HepG2 (cell line): ENCODE data around the gene MYL11. TPM values are rescaled to one million over a fixed set of nuclear protein-coding genes. Genes with fewer than 3 reads are reported as not detected.

Experiments used
- AGO1 ChIP-seq: fragments of 200-400 bp; formaldehyde crosslinking; IDR thresholded peaks from 2 replicates; pipeline ENCODE4 v1.6.1; 2017; ENCODE audit warnings: mild to moderate bottlenecking, low read depth, low read length, moderate library complexity; ENCODE audit not compliant: poor library complexity, severe bottlenecking
- BCL6 ChIP-seq: IDR thresholded peaks from 2 replicates; pipeline ENCODE4 v1.6.1; 2016; ENCODE audit warnings: missing genetic modification reagents, missing compliant biosample characterization
- FIP1L1 ChIP-seq: fragments of 200-400 bp; formaldehyde crosslinking; IDR thresholded peaks from 2 replicates; pipeline ENCODE4 v1.6.1; 2018; ENCODE audit warnings: low read depth, mild to moderate bottlenecking, low read length, moderate library complexity, borderline replicate concordance; ENCODE audit not compliant: insufficient read depth
- HCFC1 ChIP-seq: fragments of 150-350 bp; IDR thresholded peaks from 2 replicates; pipeline ENCODE4 v1.6.1; 2014; ENCODE audit warnings: low read depth, low read length
- ISX ChIP-seq: sonication (generic); formaldehyde crosslinking; conservative IDR thresholded peaks from 2 replicates; pipeline ENCODE4 v1.5.0; 2020; ENCODE audit warnings: missing genetic modification reagents
- MXI1 ChIP-seq: IDR thresholded peaks from 3 replicates; pipeline ENCODE4 v1.6.1; 2012; ENCODE audit warnings: low read depth, low read length, inconsistent platforms, borderline replicate concordance
- NFATC3 ChIP-seq: sonication (generic); formaldehyde crosslinking; IDR thresholded peaks from 2 replicates; pipeline ENCODE4 v1.5.1; 2020; ENCODE audit warnings: mild to moderate bottlenecking, missing genetic modification reagents
- NFE2 ChIP-seq: sonication (generic); formaldehyde crosslinking; IDR thresholded peaks from 2 replicates; pipeline ENCODE4 v1.4.0; 2020; ENCODE audit warnings: missing genetic modification reagents
- PHB2 ChIP-seq: fragments of 450-650 bp; IDR thresholded peaks from 2 replicates; pipeline ENCODE4 v1.6.1; 2018; ENCODE audit not compliant: partially characterized antibody
- REST ChIP-seq, 2 experiments: IDR thresholded peaks; 2 replicates each; pipeline ENCODE4 v1.6.1; 2011 to 2012; ENCODE audit warnings: low read length in 2 of 2, borderline replicate concordance in 1 of 2, low read depth in 1 of 2, mild to moderate bottlenecking in 1 of 2, moderate library complexity in 1 of 2
- RXRA ChIP-seq: sonication (generic); formaldehyde crosslinking; IDR thresholded peaks from 2 replicates; pipeline ENCODE4 v1.5.1; 2020; ENCODE audit warnings: missing genetic modification reagents
- TERF1 ChIP-seq: sonication (generic); formaldehyde crosslinking; IDR thresholded peaks from 2 replicates; pipeline ENCODE4 v1.8.0; 2022; ENCODE audit warnings: mild to moderate bottlenecking, missing genetic modification reagents, moderate library complexity
- ZBTB1 ChIP-seq: sonication (generic); formaldehyde crosslinking; IDR thresholded peaks from 2 replicates; pipeline ENCODE4 v1.4.0; 2020; ENCODE audit warnings: missing genetic modification reagents, borderline replicate concordance
- ZBTB7A ChIP-seq: sonication (generic); formaldehyde crosslinking; IDR thresholded peaks from 2 replicates; pipeline ENCODE4 v1.8.0; 2022; ENCODE audit warnings: mild to moderate bottlenecking, missing genetic modification reagents
- ZFP91 ChIP-seq: sonication (generic); formaldehyde crosslinking; IDR thresholded peaks from 2 replicates; pipeline ENCODE4 v1.9.0; 2022; ENCODE audit warnings: missing genetic modification reagents, mild to moderate bottlenecking, borderline replicate concordance
- ZHX1 ChIP-seq: sonication (generic); formaldehyde crosslinking; IDR thresholded peaks from 2 replicates; pipeline ENCODE4 v1.8.1; 2022; ENCODE audit warnings: low read depth, mild to moderate bottlenecking, missing genetic modification reagents
- ZNF143 ChIP-seq: sonication (generic); formaldehyde crosslinking; IDR thresholded peaks from 2 replicates; pipeline ENCODE4 v1.4.0; 2020; ENCODE audit warnings: missing genetic modification reagents
- ZNF432 ChIP-seq: sonication (generic); formaldehyde crosslinking; IDR thresholded peaks from 2 replicates; pipeline ENCODE4 v1.5.0; 2020; ENCODE audit warnings: missing genetic modification reagents, mild to moderate bottlenecking, borderline replicate concordance
- ZSCAN22 ChIP-seq: sonication (generic); formaldehyde crosslinking; IDR thresholded peaks from 2 replicates; pipeline ENCODE4 v1.4.0; 2020; ENCODE audit warnings: mild to moderate bottlenecking, missing genetic modification reagents
- ZSCAN25 ChIP-seq: sonication (generic); formaldehyde crosslinking; IDR thresholded peaks from 2 replicates; pipeline ENCODE4 v1.8.0; 2022; ENCODE audit warnings: mild to moderate bottlenecking, missing genetic modification reagents
- polyA plus RNA-seq, 8 experiments: library from polyadenylated mRNA; depleted of rRNA in 3 of 8; stranded (reverse) in 7 of 8; unstranded in 1 of 8; fragments of >200 nt; fragmentation: Illumina TruSeq in 4 of 8; extraction: Trizol in 4 of 8; gene quantifications; 2 replicates each; pipeline versions ENCODE4 v1.2.1 to v1.2.3, GENCODE V29; 2011 to 2016; ENCODE audit warnings: low read depth in 4 of 8, missing spikeins in 1 of 8, mixed read lengths in 1 of 8; ENCODE audit not compliant: insufficient read depth in 1 of 8
- total RNA-seq, 5 experiments: library from RNA; depleted of rRNA; stranded (reverse); fragments of >200 nt; fragmentation: Illumina TruSeq; extraction: Trizol; gene quantifications; 2 replicates each; pipeline ENCODE4 v1.2.3, GENCODE V29; 2016; ENCODE audit warnings: low read depth in 1 of 5

MYL11 gene
- total and polyA plus RNA-seq, 2 of the 13 experiments (the other 11 are each of a cell fraction or from before 2014, with no cell fraction given), result not detected

GRCh38 chr16:30407102-30407803 lies 32.7 kb downstream of the MYL11 start, which contains the start of gene ZNF771 (continued):
- 0 out of 2 replicates have a peak, but pooled peaks have one; percentile 62 for TF ChIP-seq FIP1L1
- peak; percentile 50; the same call in 1 of the 2 replicates for TF ChIP-seq NFATC3 (CRISPR knock-in tag)
- TF ChIP-seq ZFP91 (CRISPR knock-in tag), result peak; percentile 88
- TF ChIP-seq ZBTB1 (CRISPR knock-in tag), result no peak
- TF ChIP-seq ZBTB7A (CRISPR knock-in tag), result no peak
- TF ChIP-seq TERF1 (CRISPR knock-in tag), result no peak; the same call in 1 of the 2 replicates
- TF ChIP-seq ZSCAN22, result peak; percentile 63; the same call in 1 of the 2 replicates
- TF ChIP-seq HCFC1, result no peak
- TF ChIP-seq REST (IDR thresholded peaks at IDR 0.05; ENCODE audit: borderline replicate concordance in 1 of 2, low read depth in 1 of 2, low read length in 2 of 2), result peak in 1 of 2 experiments; percentile 65; a peak in 2 of 4 replicates
- TF ChIP-seq PHB2, result no peak
- no peak for TF ChIP-seq ISX (CRISPR knock-in tag)
- peak; percentile 65; the same call in 1 of the 2 replicates for TF ChIP-seq NFE2 (CRISPR knock-in tag)
- TF ChIP-seq MXI1, result peak; percentile 91; the same call in 2 of the 3 replicates
- no peak for TF ChIP-seq ZNF432 (CRISPR knock-in tag)
- TF ChIP-seq ZHX1 (CRISPR knock-in tag), result peak; percentile 65
- TF ChIP-seq RXRA (CRISPR knock-in tag), result peak; percentile 70; the same call in 1 of the 2 replicates
- TF ChIP-seq ZNF143, result no peak
- TF ChIP-seq ZSCAN25 (CRISPR knock-in tag), result 0 out of 2 replicates have a peak, but pooled peaks have one; percentile 47
- TF ChIP-seq BCL6, result peak; percentile 40
- peak; percentile 85 for TF ChIP-seq AGO1
